HG02588 (cell line): ENCODE measurements around the gene GNA12.
"Not testable (repeated sequence)": the region's sequence is repeated elsewhere in the genome, so short reads cannot be mapped to it uniquely, and the experiment has no call there.

Experiments
- ATAC-seq: cut with Tn5 transposase; IDR thresholded peaks from one replicate; pipeline ENCODE4 v1.9.1; 2021; ENCODE audit warnings: mild to moderate bottlenecking, moderate library complexity; ENCODE audit not compliant: unreplicated experiment

Gene GNA12

GRCh38 chr7:2681929-2682799, 161.9 kb downstream of the GNA12 start:
- ATAC-seq = no peak

DNA sequence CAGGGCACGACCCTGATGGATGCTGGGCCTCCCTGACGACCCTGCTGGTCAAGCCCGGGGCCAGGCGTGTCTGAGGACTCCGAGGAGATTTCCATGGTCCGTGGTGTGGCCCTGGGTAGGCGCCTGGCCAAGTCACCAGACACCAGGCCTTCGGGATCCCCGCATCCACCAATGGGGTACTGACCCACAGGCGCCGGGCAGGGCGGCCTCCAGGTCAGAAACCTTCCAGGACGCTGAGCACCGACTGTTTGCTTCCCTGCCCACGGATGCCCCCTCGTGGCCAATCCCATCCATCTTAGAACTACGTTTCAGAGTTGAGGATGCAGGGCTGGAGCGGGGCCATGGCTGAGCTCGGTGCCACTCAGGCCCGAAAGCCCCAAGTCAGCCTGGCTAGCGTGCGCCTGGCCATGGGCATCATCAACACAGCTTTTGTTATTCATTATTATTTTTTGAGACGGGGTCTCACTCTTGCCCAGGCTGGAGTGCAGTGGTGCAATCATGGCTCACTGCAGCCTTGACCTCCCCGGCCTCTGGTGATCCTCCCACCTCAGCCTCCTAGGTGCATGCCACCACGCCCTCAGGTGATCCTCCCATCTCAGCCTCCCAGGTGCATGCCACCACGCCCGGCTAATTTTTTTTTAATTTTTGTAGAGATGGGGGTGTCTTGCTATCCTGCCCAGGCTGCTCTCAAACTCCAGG, 163.2 kb downstream of the GNA12 start:
- no peak for ATAC-seq

DNA sequence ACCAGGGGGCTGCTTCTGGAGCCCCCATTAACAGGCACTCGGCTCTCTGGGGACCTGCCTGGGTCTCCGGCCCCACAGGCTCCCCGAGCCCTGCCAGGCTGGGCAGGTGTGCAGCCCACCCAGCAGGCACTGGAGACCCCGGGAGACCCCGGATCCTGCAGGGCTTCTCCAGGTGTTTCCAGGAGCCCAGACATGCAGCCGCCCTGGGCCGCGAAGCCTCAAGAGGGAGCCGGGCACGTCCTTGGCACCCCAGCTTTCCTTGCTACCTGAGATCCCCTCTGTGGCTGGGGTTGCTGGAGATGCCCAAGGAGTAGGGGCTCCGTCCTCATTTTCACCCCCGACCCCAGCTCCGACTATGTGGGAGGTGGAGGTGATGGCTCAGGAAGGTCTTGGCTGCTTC, 163.9 kb downstream of the GNA12 start:
- no peak for ATAC-seq

DNA sequence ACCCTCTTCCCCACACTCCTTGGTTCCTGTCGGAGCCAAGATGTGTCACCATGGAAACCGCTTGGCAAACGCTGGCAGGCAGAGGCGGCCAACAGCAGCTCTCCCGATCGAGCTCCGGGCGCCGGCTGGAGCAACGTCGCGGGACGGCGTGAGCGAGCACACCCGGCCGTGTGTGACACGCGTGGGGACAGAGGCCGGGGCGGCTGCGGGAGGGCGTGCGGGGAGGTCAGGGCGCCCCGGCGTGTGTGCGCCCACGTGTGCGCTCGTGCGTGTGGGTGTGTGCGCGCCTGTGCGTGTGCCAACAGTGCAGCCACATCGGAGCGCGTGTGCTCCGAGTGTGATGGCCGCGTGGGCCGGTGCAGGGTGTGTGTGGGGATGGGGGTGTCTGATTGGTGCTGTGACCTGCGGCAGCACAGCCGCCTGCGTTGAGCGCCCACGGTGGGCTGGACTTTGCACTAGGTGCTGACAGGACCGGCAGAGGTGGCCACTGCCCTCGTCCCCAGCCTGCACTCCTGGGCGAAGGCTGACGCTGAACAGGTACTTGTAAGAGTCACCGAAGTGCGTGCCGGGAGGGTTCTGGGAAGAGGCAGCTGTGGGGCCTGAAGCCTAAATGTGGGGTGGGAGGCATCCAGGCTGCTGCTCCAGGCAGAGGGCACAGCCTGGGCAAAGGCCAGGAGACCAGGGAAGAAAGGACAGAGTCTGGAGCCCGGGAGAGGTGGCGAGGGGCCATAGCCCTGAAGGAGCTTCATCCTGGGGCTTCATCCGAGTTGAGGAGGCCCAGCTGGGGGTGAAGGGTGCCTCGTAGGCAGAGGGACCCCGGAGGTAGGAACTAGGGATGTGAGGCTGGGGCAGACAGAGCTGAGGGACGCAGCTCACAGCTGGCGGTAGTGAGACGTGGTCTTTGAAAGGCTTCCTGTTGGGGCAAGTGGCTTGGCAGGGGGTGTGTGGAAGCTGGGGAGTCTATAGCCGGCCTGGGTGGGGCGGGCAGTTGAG, 164.7 kb downstream of the GNA12 start:
- not testable (repeated sequence) for ATAC-seq

GRCh38 chr7:2678454-2678853, 165.7 kb downstream of the GNA12 start:
- not testable (repeated sequence) for ATAC-seq
